Activated CD4-positive, alpha-beta T cell treated with anti-CD3 and anti-CD28 coated beads, Interleukin-2, Interleukin-4, amounts not matched to agents 100 ng/mL and 50 ng/mL, durations not matched to agents 16 hours and 8 hours (primary cell): ENCODE measurements around the gene SPAG9.

ENCODE experiments used
- DNase-seq: peaks from one replicate; pipeline ENCODE4 v3.0.0-alpha.2; 2020; ENCODE audit warnings: low spot score

SPAG9 gene

DNA sequence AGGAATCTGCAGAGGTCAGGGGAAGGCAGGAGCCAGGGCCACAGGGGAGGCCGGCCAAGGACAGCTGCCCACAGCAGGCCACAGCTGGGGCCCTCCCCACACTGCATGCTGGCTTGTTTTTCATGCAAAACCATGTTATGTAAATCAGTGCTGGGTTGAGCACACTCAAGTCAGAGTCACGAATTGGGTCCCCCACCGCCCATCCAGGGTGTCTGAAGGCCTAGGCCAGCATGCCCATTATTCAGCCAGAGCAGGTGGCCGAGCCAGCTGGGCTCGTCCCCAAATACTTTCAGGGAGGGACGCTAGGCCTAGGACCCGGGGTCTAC, 203.3 kb downstream of the SPAG9 start:
- no peak for DNase-seq

DNA sequence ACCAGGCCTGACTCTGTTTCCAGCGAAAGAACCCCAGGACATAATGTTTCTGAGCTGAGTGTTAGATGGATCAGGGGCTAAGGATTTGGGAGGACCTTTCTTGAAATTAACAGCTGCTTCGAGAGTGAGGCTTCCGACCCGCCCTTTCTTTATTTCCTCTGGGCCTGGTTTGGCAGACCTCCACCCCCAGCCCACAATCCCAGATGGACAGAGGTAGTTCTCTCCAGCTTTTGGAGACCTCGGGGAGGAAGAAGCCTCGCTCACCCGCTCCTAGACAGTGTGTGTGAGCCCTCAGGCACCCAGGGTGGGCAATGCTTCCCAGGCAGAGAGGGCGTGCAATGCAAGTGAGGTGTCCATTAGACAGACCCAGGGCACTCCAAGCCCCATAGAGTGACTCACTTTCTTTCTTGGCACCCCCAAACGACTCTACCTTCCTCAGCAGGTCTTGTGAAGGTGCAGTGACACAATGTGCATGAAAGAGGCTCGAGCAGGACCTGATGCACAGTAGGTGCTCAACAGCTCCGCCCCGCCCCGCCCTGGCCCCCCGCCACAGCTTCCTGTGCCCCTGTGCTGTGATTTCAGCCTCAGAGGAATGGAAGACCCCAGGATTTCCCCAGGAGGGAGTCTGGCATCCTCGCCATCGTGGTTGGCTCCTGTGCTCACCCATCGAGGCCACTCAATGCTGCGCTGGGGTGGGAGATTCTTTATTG, 203.8 kb downstream of the SPAG9 start:
- DNase-seq = no peak

DNA sequence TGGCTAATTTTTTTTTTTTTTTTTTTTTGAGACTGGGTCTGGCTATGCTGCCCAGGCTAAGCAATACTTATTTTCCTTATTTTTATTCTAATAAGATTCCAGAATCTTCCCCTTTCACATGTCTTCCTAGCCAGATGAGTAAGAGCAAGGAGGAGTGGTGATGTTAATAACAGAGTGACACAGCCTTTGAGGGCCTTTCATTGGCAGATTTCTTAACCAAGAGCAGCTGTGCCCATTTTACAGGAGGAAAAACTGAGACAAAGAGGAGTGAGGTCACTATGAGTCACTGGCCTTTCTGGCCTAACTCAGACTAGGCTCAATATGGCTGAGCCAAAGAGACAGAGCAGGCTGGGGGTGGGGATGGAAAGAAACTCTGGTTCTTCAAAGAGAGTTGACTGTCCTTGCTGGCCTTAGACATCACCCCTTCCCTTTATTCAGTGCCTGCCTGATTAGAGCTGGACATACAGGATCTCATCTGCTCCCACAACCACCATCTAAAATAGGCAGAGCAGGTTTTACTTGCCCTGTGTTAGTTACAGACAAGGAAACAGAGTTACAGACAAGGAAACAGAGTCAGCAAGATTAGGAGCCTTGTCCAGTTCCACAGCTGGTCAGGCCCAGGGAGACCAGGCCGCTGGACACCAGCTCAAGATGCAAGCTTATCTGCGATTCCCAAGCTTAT, 204.5 kb downstream of the SPAG9 start:
- DNase-seq = peak; percentile 80

DNA sequence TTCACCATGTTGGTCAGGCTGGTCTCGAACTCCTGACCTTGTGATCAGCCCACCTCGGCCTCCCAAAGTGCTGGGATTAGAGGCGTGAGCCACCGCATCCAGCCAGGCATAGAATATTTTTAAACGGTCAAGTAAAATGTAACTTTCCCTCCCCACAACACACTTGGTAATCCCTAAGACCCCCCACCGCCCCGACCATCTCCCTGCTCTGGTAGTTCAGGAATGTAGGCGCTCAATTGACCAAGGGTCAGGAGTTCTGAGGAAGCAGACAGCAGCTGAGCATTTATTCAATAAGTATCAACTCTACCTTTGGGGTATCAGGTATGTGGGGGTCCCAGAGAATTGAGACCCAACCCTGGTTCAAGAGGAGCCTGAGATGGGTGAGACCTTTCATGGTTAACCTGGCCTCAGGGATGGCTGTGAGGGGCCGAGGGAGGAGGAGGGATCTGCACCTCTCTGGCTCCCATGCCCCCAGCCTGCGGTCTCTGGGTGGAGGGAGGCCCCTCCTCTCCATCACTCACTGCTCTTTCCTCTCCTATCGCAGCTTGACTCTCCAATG, 206.1 kb downstream of the SPAG9 start:
- no peak for DNase-seq

DNA sequence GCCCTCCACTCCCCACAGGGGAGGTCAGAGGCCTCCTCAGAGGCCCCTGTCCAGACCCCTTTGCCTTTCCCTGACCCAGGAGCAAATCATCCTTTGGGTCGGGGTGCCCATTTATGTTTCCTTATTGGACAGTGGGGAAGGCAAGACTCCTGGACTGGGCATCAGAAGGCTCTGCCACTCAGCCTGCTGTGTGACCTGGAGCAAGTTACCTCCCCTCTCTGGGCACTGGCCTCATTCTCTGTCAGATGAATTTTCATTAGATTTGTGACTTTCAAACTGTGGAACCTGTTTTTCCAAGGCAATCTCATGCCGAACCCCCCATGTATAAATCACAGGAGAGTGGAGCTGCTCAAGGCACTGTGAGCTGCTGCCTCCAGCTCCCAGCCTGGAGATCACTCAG, 207.5 kb downstream of the SPAG9 start:
- DNase-seq = no peak
